Suppressor macrophage treated with lipopolysaccharide for 4 hours (primary cell): ENCODE data around the gene COMMD6.
"Not testable (repeated sequence)": the region's sequence is repeated elsewhere in the genome, so short reads cannot be mapped to it uniquely, and the experiment has no call there.

Experiments
- DNase-seq: peaks from one replicate; pipeline ENCODE4 v3.0.0-alpha.2; 2020

Gene COMMD6

GRCh38 chr13:75537401-75538365, at the start of gene COMMD6:
Gene COMMD6, minus strand, starts transcription at chr13:75537841. Its CDS starts 36 bp downstream, at chr13:75537805.
- DNase-seq: peak; percentile 89

GRCh38 chr13:75585153-75585552, 47.5 kb upstream of the COMMD6 start:
- no peak for DNase-seq

GRCh38 chr13:75583091-75583490, 45.5 kb upstream of the COMMD6 start:
- no peak for DNase-seq

GRCh38 chr13:75581874-75582640, 44.4 kb upstream of the COMMD6 start:
- DNase-seq: no peak

GRCh38 chr13:75579529-75579928, 41.9 kb upstream of the COMMD6 start:
- no peak for DNase-seq

- DNase-seq: no peak
Observed at GRCh38 chr13:75569576-75569975, 31.9 kb upstream of the COMMD6 start.

- peak; percentile 15 for DNase-seq
Observed at GRCh38 chr13:75566658-75567057, 29.0 kb upstream of the COMMD6 start.

- no peak for DNase-seq
Observed at GRCh38 chr13:75558145-75558840, 20.7 kb upstream of the COMMD6 start.

GRCh38 chr13:75556961-75557360, 19.3 kb upstream of the COMMD6 start:
- DNase-seq: no peak

GRCh38 chr13:75555836-75556235, 18.2 kb upstream of the COMMD6 start:
- no peak for DNase-seq

GRCh38 chr13:75554981-75555380, 17.3 kb upstream of the COMMD6 start:
- DNase-seq: peak; percentile 20

- DNase-seq: peak; percentile 25
Observed at GRCh38 chr13:75554464-75554863, 16.8 kb upstream of the COMMD6 start.

GRCh38 chr13:75550159-75550567, 12.5 kb upstream of the COMMD6 start:
- peak; percentile 75 for DNase-seq

GRCh38 chr13:75549262-75550158, 11.9 kb upstream of the COMMD6 start, which contains the start of gene UCHL3:
Gene UCHL3, plus strand, starts transcription at chr13:75549791. Its CDS starts 30 bp downstream, at chr13:75549821.
- peak; percentile 98 for DNase-seq

GRCh38 chr13:75547917-75548316, 10.3 kb upstream of the COMMD6 start:
- no peak for DNase-seq

GRCh38 chr13:75545386-75545785, 7.7 kb upstream of the COMMD6 start:
- not testable (repeated sequence) for DNase-seq

- no peak for DNase-seq
Observed at GRCh38 chr13:75544681-75545330, 7.2 kb upstream of the COMMD6 start.

- no peak for DNase-seq
Observed at GRCh38 chr13:75541961-75542360, 4.3 kb upstream of the COMMD6 start.

- peak; percentile 89 for DNase-seq
Observed at GRCh38 chr13:75541287-75541686, 3.6 kb upstream of the COMMD6 start.

- DNase-seq: no peak
Observed at GRCh38 chr13:75533861-75534260, 3.8 kb downstream of the COMMD6 start.

- no peak for DNase-seq
Observed at GRCh38 chr13:75530549-75530961, 7.1 kb downstream of the COMMD6 start.
